Measurements from ENCODE around the gene PIGA. TPM values are rescaled to one million over a fixed set of nuclear protein-coding genes. Genes with fewer than 3 reads are reported as not detected.
"Not testable (repeated sequence)": the region's sequence is repeated elsewhere in the genome, so short reads cannot be mapped to it uniquely, and the experiment has no call there.

PIGA gene
- total and polyA plus RNA-seq, 9 donors: 5.8 to 29.1 (median 10.0) TPM

DNA sequence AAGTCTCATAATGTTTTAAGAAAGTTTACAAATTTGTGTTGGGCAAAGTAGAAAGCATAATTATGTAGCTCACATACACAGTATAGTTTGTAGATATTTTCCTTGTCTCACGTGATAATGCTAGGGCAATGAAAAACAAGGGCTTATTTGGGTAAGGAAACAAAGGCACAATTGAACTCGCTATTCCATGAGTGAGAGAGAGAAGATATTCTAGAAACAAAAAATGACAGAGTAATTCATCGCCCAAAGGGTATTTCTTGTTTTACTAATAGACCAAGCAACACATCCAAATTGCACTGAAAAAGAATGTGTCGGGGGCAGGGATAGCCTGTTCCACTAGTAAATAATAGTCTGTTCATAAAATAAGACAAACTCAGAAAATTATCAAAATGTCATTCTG lies 16.2 kb downstream of the PIGA start:
- 78 to 81% (median 79%) methylated on average over 4 of the region's 4 CpGs for WGBS, 3 donors
- Histone ChIP-seq H3K27ac (no peak overlapping the region), H3K9me3 (no peaks in the 10 kb centered on the region), H3K36me3 (no peaks in the 10 kb centered on the region), H3K4me3 (no peak overlapping the region), H3K4me1 (ENCODE audit: insufficient read depth) (no peaks in the 10 kb centered on the region), H3K27me3 (no peaks in the 10 kb centered on the region)
- no peak for DNase-seq
- TF ChIP-seq POLR2A (IDR thresholded peaks at IDR 0.05): no peak
- TF ChIP-seq EP300 (IDR thresholded peaks at IDR 0.05): no peak
- TF ChIP-seq, protein P1, sequence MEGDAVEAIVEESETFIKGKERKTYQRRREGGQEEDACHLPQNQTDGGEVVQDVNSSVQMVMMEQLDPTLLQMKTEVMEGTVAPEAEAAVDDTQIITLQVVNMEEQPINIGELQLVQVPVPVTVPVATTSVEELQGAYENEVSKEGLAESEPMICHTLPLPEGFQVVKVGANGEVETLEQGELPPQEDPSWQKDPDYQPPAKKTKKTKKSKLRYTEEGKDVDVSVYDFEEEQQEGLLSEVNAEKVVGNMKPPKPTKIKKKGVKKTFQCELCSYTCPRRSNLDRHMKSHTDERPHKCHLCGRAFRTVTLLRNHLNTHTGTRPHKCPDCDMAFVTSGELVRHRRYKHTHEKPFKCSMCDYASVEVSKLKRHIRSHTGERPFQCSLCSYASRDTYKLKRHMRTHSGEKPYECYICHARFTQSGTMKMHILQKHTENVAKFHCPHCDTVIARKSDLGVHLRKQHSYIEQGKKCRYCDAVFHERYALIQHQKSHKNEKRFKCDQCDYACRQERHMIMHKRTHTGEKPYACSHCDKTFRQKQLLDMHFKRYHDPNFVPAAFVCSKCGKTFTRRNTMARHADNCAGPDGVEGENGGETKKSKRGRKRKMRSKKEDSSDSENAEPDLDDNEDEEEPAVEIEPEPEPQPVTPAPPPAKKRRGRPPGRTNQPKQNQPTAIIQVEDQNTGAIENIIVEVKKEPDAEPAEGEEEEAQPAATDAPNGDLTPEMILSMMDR (IDR thresholded peaks at IDR 0.05): no peak
- intact Hi-C loops (cut with DNase I): no loop called here

DNA sequence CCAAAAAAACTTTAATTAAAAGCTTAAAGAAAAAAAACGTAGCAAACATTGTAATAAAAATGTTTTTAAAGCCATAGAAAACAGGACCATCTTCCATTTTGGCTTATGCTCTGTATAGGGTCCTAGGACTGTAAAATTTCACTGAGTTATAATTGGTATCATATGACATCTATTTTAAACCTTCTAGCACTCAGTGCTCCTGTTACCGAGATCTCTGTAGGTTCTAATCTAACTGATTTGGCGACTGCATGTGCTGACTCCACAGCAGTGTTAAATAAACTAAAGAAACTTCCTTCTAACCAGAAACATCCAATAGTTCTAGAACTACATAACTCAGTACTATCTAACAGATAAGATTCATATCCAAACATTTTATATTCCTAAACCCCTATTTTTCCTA lies 19.8 kb downstream of the PIGA start, which contains the start of gene ASB11:
TSS of gene ASB11 (minus strand) at position 132 of the 400 bp plus-strand sequence. CDS start at position 97, 35 bp downstream.
- Histone ChIP-seq H3K27me3 (no peaks in the 10 kb centered on the region), H3K9me3 (no peaks in the 10 kb centered on the region), H3K4me3 (no peak within 1 kb of the TSS), H3K36me3 (no peaks in the 10 kb centered on the region), H3K27ac (no peak within 1 kb of the TSS), H3K4me1 (ENCODE audit: insufficient read depth) (no peaks in the 10 kb centered on the region)
- intact Hi-C loops (cut with DNase I): no loop called here
- no peak for DNase-seq
- TF ChIP-seq EP300 (IDR thresholded peaks at IDR 0.05) (no peak), POLR2A (IDR thresholded peaks at IDR 0.05) (no peak)
- TF ChIP-seq, protein P1 (IDR thresholded peaks at IDR 0.05): no peak
- 26 to 39% (median 36%) methylated on average over 3 of the region's 3 CpGs for WGBS, 3 donors

DNA sequence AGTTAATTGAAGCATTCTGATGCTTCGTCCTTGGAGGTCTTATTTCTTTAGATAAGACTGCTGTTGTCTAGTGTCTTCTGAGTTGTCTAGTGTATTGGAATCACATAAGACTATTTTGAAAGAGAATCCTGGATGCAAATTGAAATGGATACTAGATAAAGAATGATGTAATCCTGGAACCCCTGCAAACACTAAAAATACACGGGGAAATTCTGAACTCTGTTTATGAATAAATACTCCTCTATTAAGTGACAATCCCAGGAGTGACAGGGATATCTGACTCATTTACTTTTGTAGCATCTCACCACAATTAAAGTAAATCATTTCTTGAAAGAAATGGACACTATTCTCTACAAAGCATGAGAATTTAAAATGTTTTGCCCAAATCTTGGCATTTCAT lies 20.9 kb downstream of the PIGA start:
- intact Hi-C loops (cut with DNase I): no loop called here
- H3K4me1 ChIP-seq (ENCODE audit: insufficient read depth): no peaks in the 10 kb centered on the region
- no peak for DNase-seq
- no peak for TF ChIP-seq EP300 (IDR thresholded peaks at IDR 0.05)
- no peak for TF ChIP-seq POLR2A (IDR thresholded peaks at IDR 0.05)
- no peaks in the 10 kb centered on the region for H3K9me3 ChIP-seq
- no peak overlapping the region for H3K4me3 ChIP-seq
- no peaks in the 10 kb centered on the region for H3K27me3 ChIP-seq
- H3K36me3 ChIP-seq: no peaks in the 10 kb centered on the region
- H3K27ac ChIP-seq: no peak overlapping the region
- 39 to 42% (median 41%) methylated on average over 2 of the region's 2 CpGs for WGBS, 3 donors

DNA sequence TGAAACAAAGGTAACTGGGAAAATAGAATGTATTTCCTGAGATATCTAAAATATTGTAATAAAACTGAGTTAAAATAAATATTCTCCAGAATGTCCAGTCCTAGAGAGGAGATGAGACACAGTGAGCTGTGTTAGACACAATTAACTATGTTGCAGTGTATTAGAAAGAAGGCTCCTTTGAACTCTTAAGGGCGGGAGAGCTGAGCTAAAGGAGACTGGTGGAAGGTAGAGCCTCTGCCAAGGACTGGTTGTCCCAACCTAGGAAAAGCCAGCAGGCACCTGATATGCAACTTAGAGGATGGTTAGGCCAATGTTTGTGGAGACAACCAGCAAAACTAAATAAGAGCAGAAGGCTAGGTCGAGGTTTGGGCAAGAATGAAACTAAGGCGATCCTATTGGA lies 24.2 kb downstream of the PIGA start:
- intact Hi-C loops (cut with DNase I): no loop called here
- H3K4me3 ChIP-seq: no peak overlapping the region
- H3K27ac ChIP-seq: peak overlapping the region in 1 of 2 donors; percentile 22
- TF ChIP-seq, protein P1 (IDR thresholded peaks at IDR 0.05): no peak
- TF ChIP-seq POLR2A (IDR thresholded peaks at IDR 0.05) (no peak), EP300 (IDR thresholded peaks at IDR 0.05) (no peak)
- WGBS, 3 donors: 69 to 80% (median 80%) methylated on average over 3 of the region's 3 CpGs
- no peaks in the 10 kb centered on the region for H3K4me1 ChIP-seq (ENCODE audit: insufficient read depth)
- H3K27me3 ChIP-seq: no peaks in the 10 kb centered on the region
- H3K36me3 ChIP-seq: no peaks in the 10 kb centered on the region
- no peaks in the 10 kb centered on the region for H3K9me3 ChIP-seq
- no peak for DNase-seq

DNA sequence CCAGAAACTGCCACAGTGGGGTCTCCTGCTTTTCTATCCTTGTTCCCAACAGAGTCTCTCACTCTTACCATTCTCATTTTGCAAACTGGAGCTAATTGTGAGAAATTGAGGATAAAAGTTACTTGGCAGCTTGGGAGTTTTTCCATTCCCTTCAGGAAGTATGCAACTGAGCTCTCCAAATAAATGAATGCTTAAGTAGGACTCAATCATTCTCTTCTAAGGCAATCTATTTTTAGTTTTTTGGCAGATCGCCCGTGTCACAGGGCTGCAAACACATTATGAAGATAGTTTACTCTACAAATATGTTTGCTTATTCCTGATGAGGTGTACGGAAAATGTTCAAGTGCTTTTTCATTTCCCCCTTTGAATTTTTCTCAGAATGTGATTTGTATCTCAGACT lies 25.2 kb downstream of the PIGA start:
- intact Hi-C loops (cut with DNase I): no loop called here
- peak overlapping the region in 1 of 2 donors; percentile 22 for H3K27ac ChIP-seq
- 31 to 33% (median 32%) methylated on average over 3 of the region's 3 CpGs for WGBS, 3 donors
- no peaks in the 10 kb centered on the region for H3K4me1 ChIP-seq (ENCODE audit: insufficient read depth)
- H3K4me3 ChIP-seq: no peak overlapping the region
- peak in 2 of 5 donors; percentile 25 to 47 for DNase-seq
- TF ChIP-seq EP300 (IDR thresholded peaks at IDR 0.05) (no peak), POLR2A (IDR thresholded peaks at IDR 0.05) (no peak)
- TF ChIP-seq, protein P1 (IDR thresholded peaks at IDR 0.05): no peak
- H3K9me3 ChIP-seq: no peaks in the 10 kb centered on the region
- no peaks in the 10 kb centered on the region for H3K27me3 ChIP-seq
- no peaks in the 10 kb centered on the region for H3K36me3 ChIP-seq

DNA sequence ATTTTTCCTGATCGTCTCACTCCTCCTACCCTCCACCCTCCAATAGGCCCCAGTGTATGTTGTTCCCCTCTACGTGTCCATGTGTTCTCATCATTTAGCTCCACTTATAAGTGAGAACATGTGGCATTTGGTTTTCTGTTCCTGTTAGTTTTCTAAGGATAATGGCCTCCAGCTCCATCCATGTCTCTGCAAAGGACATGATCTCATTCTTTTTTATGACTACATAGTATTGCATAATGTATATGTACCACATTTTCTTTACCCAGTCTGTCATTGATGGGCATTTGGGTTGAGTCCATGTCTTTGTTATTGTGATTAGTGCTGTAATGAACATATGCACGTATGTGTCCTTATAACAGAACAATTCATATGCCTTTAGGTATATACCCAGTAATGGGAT lies 29.4 kb downstream of the PIGA start:
- 49 to 66% (median 64%) methylated on average over 3 of the region's 3 CpGs for WGBS, 3 donors
- H3K4me1 ChIP-seq (ENCODE audit: insufficient read depth); DNase-seq; H3K4me3 ChIP-seq; H3K9me3 ChIP-seq; H3K36me3 ChIP-seq; H3K27me3 ChIP-seq; H3K27ac ChIP-seq: not testable (repeated sequence)
- intact Hi-C loops (cut with DNase I): loop anchor here in 1 of 4 donors (10.0 kb wide), 1 partner anchor 49 kb away; no protein-coding TSS in a partner anchor

All from ovary (tissue), 9 donors.